Effector memory CD4-positive, alpha-beta T cell (primary cell): Measurements from ENCODE around the gene MBP.

Experiments
- DNase-seq, 3 donors: peaks; one replicate each; pipeline ENCODE4 v3.0.0-alpha.2; 2020
- H3K27ac ChIP-seq: 2 replicates; pipeline ENCODE4 v1.7.0; 2013; ENCODE audit warnings: mild to moderate bottlenecking, low read length, moderate library complexity; ENCODE audit not compliant: insufficient read depth, poor library complexity, severe bottlenecking
- H3K27me3 ChIP-seq: replicated peaks from 2 replicates; pipeline ENCODE4 v1.7.0; 2013; ENCODE audit warnings: mild to moderate bottlenecking, low read length; ENCODE audit not compliant: insufficient read depth, control insufficient read depth, poor library complexity, severe bottlenecking
- H3K36me3 ChIP-seq: 2 replicates; pipeline ENCODE4 v1.7.0; 2013; ENCODE audit warnings: mild to moderate bottlenecking, low read length, moderate library complexity; ENCODE audit not compliant: control insufficient read depth, insufficient read depth
- H3K4me1 ChIP-seq: 2 replicates; pipeline ENCODE4 v1.7.0; 2013; ENCODE audit warnings: low read length, mild to moderate bottlenecking; ENCODE audit not compliant: control insufficient read depth, insufficient read depth, poor library complexity, severe bottlenecking
- H3K4me3 ChIP-seq: 2 replicates; pipeline ENCODE4 v1.7.0; 2013; ENCODE audit warnings: low read length, low read depth, mild to moderate bottlenecking; ENCODE audit not compliant: insufficient read depth, poor library complexity, severe bottlenecking
- H3K9me3 ChIP-seq: 2 replicates; pipeline ENCODE4 v1.7.0; 2013; ENCODE audit warnings: mild to moderate bottlenecking, low read length, moderate library complexity; ENCODE audit not compliant: control insufficient read depth

Gene MBP

DNA sequence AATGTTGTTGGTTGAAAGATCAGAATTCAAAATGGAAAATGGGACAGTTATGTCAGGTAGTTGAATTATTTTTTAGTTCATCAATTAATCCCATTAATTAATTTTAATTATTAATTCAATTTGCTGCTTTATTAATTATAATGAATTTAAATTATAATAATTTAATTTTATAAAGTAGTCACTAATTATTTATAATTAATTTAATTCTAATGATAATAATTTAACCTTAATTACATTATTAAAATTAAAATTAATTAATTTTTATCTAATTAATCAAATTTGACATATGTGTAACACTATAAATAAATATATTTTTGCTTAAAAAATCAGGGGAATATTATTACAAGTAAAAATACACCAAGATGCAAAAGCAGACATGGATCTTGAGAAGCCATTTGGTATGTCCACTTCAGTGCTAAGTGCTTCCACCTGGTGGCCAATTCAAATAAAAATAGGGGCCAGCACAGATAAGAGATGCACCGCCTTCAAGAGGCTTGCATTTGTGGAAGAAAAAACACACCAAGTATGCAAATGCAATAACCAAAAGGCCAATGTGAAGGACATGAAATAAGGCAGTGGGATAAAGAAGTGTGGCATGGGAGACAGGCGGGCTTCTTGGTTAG is 73.2 kb downstream of the MBP start:
- no peaks in the 10 kb centered on the region for H3K9me3 ChIP-seq
- H3K4me1 ChIP-seq = peaks cover 82% of the 10 kb centered on the region
- DNase-seq = no peak
- H3K27me3 ChIP-seq = no peaks in the 10 kb centered on the region
- no peaks in the 10 kb centered on the region for H3K36me3 ChIP-seq
- no peak overlapping the region for H3K27ac ChIP-seq
- no peak overlapping the region for H3K4me3 ChIP-seq

DNA sequence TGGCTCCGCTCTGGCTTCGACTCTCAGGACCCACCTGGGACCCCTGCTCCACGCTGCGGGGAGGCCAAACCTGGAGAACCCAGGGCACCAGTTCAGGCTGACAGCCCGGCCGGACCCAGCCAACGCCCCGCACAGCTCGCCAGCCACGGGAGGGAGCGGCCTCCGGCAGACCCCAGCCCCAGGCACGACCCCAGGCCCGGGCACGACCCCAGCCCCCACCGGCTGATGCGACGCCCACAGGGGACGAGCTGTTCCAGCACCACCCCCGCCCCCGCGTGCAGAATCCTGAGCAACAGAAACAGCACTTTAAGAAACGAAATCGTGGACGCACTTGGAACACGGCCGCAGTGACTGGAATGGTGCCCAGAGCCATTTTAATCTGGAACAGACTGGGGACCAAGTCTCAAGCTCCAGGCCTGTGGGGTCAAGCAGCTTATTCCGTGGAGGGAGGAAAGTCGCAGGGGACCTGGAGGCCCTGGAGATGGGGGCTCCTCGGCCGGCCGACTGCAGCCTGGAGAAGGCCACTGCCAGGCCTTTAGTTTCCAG is 74.2 kb downstream of the MBP start:
- Histone ChIP-seq H3K4me1 (peaks cover 82% of the 10 kb centered on the region), H3K36me3 (no peaks in the 10 kb centered on the region), H3K27ac (no peak overlapping the region), H3K27me3 (no peaks in the 10 kb centered on the region), H3K4me3 (no peak overlapping the region), H3K9me3 (no peaks in the 10 kb centered on the region)
- DNase-seq = no peak

DNA sequence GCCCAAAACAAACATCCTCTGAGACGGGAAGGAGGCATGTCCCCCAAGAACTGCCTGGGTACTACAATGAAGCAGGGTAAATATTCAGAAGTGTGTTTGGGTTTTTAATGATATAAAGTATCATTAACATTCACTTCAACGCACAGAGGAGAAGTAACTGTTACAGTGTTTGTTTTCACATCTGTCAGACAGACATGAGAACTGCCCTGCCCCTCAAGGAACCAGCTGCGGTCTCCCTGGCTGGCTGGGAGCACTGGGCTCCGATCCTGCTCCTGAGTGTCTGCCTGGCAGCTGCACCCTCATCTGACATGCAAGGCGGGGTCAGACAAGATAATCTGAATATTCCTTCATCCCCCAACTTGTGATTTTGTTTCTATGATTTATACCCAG is 75.6 kb downstream of the MBP start:
- H3K4me3 ChIP-seq = no peak overlapping the region
- peak overlapping the region; percentile 90 for H3K27ac ChIP-seq
- DNase-seq = no peak
- H3K9me3 ChIP-seq = no peaks in the 10 kb centered on the region
- H3K36me3 ChIP-seq = no peaks in the 10 kb centered on the region
- no peaks in the 10 kb centered on the region for H3K27me3 ChIP-seq
- H3K4me1 ChIP-seq = peaks cover 86% of the 10 kb centered on the region

- peaks cover 85% of the 10 kb centered on the region for H3K4me1 ChIP-seq
- no peak overlapping the region for H3K4me3 ChIP-seq
- H3K27me3 ChIP-seq = no peaks in the 10 kb centered on the region
- H3K27ac ChIP-seq = peak overlapping the region; percentile 90
- H3K36me3 ChIP-seq = no peaks in the 10 kb centered on the region
- H3K9me3 ChIP-seq = no peaks in the 10 kb centered on the region
- no peak for DNase-seq
Measured at GRCh38 chr18:77056344-77057005, 76.1 kb downstream of the MBP start.

GRCh38 chr18:77055429-77056300 is 76.9 kb downstream of the MBP start:
- Histone ChIP-seq H3K4me1 (peaks cover 77% of the 10 kb centered on the region), H3K36me3 (peaks cover 5% of the 10 kb centered on the region), H3K27me3 (no peaks in the 10 kb centered on the region), H3K9me3 (no peaks in the 10 kb centered on the region), H3K27ac (peak overlapping the region; percentile 90), H3K4me3 (no peak overlapping the region)
- no peak for DNase-seq

GRCh38 chr18:77054606-77055428 is 77.8 kb downstream of the MBP start:
- H3K27ac ChIP-seq = peak overlapping the region; percentile 90

DNA sequence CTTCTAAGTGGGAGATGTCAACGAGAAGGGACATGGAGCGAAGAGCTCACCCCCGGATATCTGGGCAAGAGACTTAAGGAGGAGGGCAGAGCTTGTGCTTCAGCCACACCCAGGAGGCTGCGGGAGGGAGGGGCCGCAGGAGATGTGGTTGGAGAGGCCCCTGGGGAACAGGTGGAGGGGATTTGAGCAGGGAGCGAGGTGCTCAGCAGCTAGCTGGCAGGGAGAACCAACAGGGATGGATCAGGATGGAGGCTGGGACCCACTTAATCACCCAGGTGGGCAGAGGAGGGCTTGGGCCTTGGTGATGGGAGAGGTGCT is 78.3 kb downstream of the MBP start:
- H3K27me3 ChIP-seq = no peaks in the 10 kb centered on the region
- H3K9me3 ChIP-seq = no peaks in the 10 kb centered on the region
- peak overlapping the region; percentile 90 for H3K27ac ChIP-seq
- H3K4me1 ChIP-seq = peaks cover 64% of the 10 kb centered on the region
- no peak for DNase-seq
- peaks cover 5% of the 10 kb centered on the region for H3K36me3 ChIP-seq
- peak overlapping the region; percentile 21 for H3K4me3 ChIP-seq

More at GRCh38 chr18:77054606-77055428, 77.8 kb downstream of the MBP start:
- H3K4me3 ChIP-seq = peak overlapping the region; percentile 21
- no peaks in the 10 kb centered on the region for H3K27me3 ChIP-seq
- peaks cover 5% of the 10 kb centered on the region for H3K36me3 ChIP-seq
- DNase-seq = peak; percentile 59 to 71 (median 70)
- H3K9me3 ChIP-seq = no peaks in the 10 kb centered on the region
- peaks cover 68% of the 10 kb centered on the region for H3K4me1 ChIP-seq

- Histone ChIP-seq H3K4me1 (peaks cover 60% of the 10 kb centered on the region), H3K36me3 (peaks cover 5% of the 10 kb centered on the region), H3K27ac (peak overlapping the region; percentile 90), H3K27me3 (no peaks in the 10 kb centered on the region), H3K9me3 (no peaks in the 10 kb centered on the region), H3K4me3 (peak overlapping the region; percentile 21)
- DNase-seq = no peak
Measured at GRCh38 chr18:77053616-77054287, 78.8 kb downstream of the MBP start.

- no peak overlapping the region for H3K4me3 ChIP-seq
- no peaks in the 10 kb centered on the region for H3K27me3 ChIP-seq
- H3K4me1 ChIP-seq = peaks cover 53% of the 10 kb centered on the region
- peaks cover 5% of the 10 kb centered on the region for H3K36me3 ChIP-seq
- peak overlapping the region; percentile 90 for H3K27ac ChIP-seq
- no peaks in the 10 kb centered on the region for H3K9me3 ChIP-seq
- DNase-seq = no peak
Measured at GRCh38 chr18:77052983-77053309, 79.6 kb downstream of the MBP start.
